Left ventricle myocardium inferior (tissue), 1 donor: ENCODE measurements around the gene SSH2. TPM values are rescaled to one million over a fixed set of nuclear protein-coding genes. Genes with fewer than 3 reads are reported as not detected.

Experiments used
- DNase-seq: peaks from one replicate; pipeline ENCODE4 v3.0.0-alpha.2; 2020
- H3K27ac ChIP-seq: fragments of 200-600 bp; replicated peaks from 2 replicates; pipeline ENCODE4 v1.8.0; 2021
- H3K27me3 ChIP-seq: fragments of 200-600 bp; 2 replicates; pipeline ENCODE4 v1.8.0; 2021; ENCODE audit warnings: low read depth
- H3K36me3 ChIP-seq: fragments of 200-600 bp; 2 replicates; pipeline ENCODE4 v1.8.0; 2021
- H3K4me1 ChIP-seq: fragments of 200-600 bp; 2 replicates; pipeline ENCODE4 v1.8.0; 2021
- H3K4me3 ChIP-seq: fragments of 200-600 bp; 2 replicates; pipeline ENCODE4 v1.8.0; 2021; ENCODE audit warnings: mild to moderate bottlenecking, moderate library complexity
- H3K9me3 ChIP-seq: fragments of 200-600 bp; replicated peaks from 2 replicates; pipeline ENCODE4 v1.8.0; 2021
- CTCF ChIP-seq: fragments of 200-600 bp; IDR thresholded peaks from 2 replicates; pipeline ENCODE4 v1.8.0; 2021; ENCODE audit warnings: antibody characterized with exemption, mild to moderate bottlenecking, borderline replicate concordance
- intact Hi-C: fragments of 100-400 bp; cut with micrococcal nuclease; formaldehyde crosslinking; loops from one replicate; pipeline ENCODE4 v1.11.0; 2022
- total RNA-seq: library from RNA; stranded (reverse); fragmentation: NEBNext Ultra II Directional; extraction: Animal tissue kit (Norgen Biotek cat#: 25700); gene quantifications from one replicate; pipeline ENCODE4 v1.2.1, GENCODE V29; 2021
- donor health status: DM: no; HTN: yes; CAD: no; lungs with severe emphysema.

The SSH2 gene
- total RNA-seq, 1 donor from 2014 or later = 28.6 TPM

GRCh38 chr17:29582254-29582765 lies 347.7 kb downstream of the SSH2 start:
- TF ChIP-seq CTCF = no peak
- no peak for DNase-seq
- Histone ChIP-seq H3K9me3 (no peaks in the 10 kb centered on the region), H3K4me3 (no peak overlapping the region), H3K36me3 (peaks cover 58% of the 10 kb centered on the region), H3K27ac (peak overlapping the region; percentile 5), H3K27me3 (no peaks in the 10 kb centered on the region), H3K4me1 (peaks cover 64% of the 10 kb centered on the region)
- intact Hi-C loops = no loop called here

- H3K27me3 ChIP-seq = no peaks in the 10 kb centered on the region
- peaks cover 64% of the 10 kb centered on the region for H3K36me3 ChIP-seq
- intact Hi-C loops = no loop called here
- peak; percentile 14 for DNase-seq
- H3K27ac ChIP-seq = no peak overlapping the region
- no peak for TF ChIP-seq CTCF
- H3K4me3 ChIP-seq = no peak overlapping the region
- no peaks in the 10 kb centered on the region for H3K9me3 ChIP-seq
- H3K4me1 ChIP-seq = peaks cover 58% of the 10 kb centered on the region
These were observed 348.3 kb downstream of the SSH2 start for GRCh38 chr17:29581583-29582253.

GRCh38 chr17:29579866-29580771 lies 349.9 kb downstream of the SSH2 start:
- H3K9me3 ChIP-seq = no peaks in the 10 kb centered on the region
- intact Hi-C loops = no loop called here
- peak; percentile 82 for DNase-seq
- peaks cover 80% of the 10 kb centered on the region for H3K36me3 ChIP-seq
- H3K4me1 ChIP-seq = peaks cover 43% of the 10 kb centered on the region
- no peaks in the 10 kb centered on the region for H3K27me3 ChIP-seq
- no peak overlapping the region for H3K4me3 ChIP-seq
- H3K27ac ChIP-seq = peak overlapping the region; percentile 39
- TF ChIP-seq CTCF = peak; percentile 93

GRCh38 chr17:29578626-29579485 lies 351.2 kb downstream of the SSH2 start:
- no peaks in the 10 kb centered on the region for H3K9me3 ChIP-seq
- no peak overlapping the region for H3K27ac ChIP-seq
- H3K4me1 ChIP-seq = peaks cover 30% of the 10 kb centered on the region
- DNase-seq = no peak
- H3K27me3 ChIP-seq = no peaks in the 10 kb centered on the region
- TF ChIP-seq CTCF = no peak
- peaks cover 92% of the 10 kb centered on the region for H3K36me3 ChIP-seq
- intact Hi-C loops = no loop called here
- H3K4me3 ChIP-seq = no peak overlapping the region
